A204.1 (cell line): ENCODE results near the gene CYB5R3.
A peak's percentile ranks its signal among the peaks of the same experiment; 100 is the strongest.
"Not testable (repeated sequence)": the region's sequence is repeated elsewhere in the genome, so short reads cannot be mapped to it uniquely, and the experiment has no call there.

ENCODE experiments used
- FAIRE-seq: peaks from 2 replicates; lab custom pipeline; 2012; peaks lifted over from hg19 to GRCh38; lab: Jason Lieb, UNC

CYB5R3 gene

GRCh38 chr22:42623301-42623751, 25.9 kb downstream of the CYB5R3 start:
- FAIRE-seq: no peak

- no peak for FAIRE-seq
Observed at GRCh38 chr22:42622061-42622710, 27.0 kb downstream of the CYB5R3 start.

GRCh38 chr22:42621505-42622002, 27.6 kb downstream of the CYB5R3 start:
- peak; percentile 34 for FAIRE-seq

- FAIRE-seq: no peak
Observed at GRCh38 chr22:42620084-42620483, 29.1 kb downstream of the CYB5R3 start.

- FAIRE-seq: no peak
Observed at GRCh38 chr22:42619261-42620063, 29.7 kb downstream of the CYB5R3 start.

GRCh38 chr22:42617155-42617983, 31.8 kb downstream of the CYB5R3 start:
- FAIRE-seq: no peak

GRCh38 chr22:42615860-42616175, 33.4 kb downstream of the CYB5R3 start:
- FAIRE-seq: not testable (repeated sequence)

GRCh38 chr22:42615092-42615859, 33.9 kb downstream of the CYB5R3 start:
- no peak for FAIRE-seq

- FAIRE-seq: peak; percentile 95
Observed at GRCh38 chr22:42614312-42615091, 34.7 kb downstream of the CYB5R3 start, which contains the start of gene POLDIP3. TSS of gene POLDIP3 (minus strand) at chr22:42614883. CDS start at chr22:42614857, 26 bp downstream.

- FAIRE-seq: no peak
Observed at GRCh38 chr22:42613872-42614301, 35.3 kb downstream of the CYB5R3 start.

- no peak for FAIRE-seq
Observed at GRCh38 chr22:42612336-42612735, 36.9 kb downstream of the CYB5R3 start.

GRCh38 chr22:42611051-42611450, 38.1 kb downstream of the CYB5R3 start:
- no peak for FAIRE-seq

- no peak for FAIRE-seq
Observed at GRCh38 chr22:42610186-42610585, 39.0 kb downstream of the CYB5R3 start.

- FAIRE-seq: peak; percentile 99
Observed at GRCh38 chr22:42608823-42609361, 40.3 kb downstream of the CYB5R3 start.

- FAIRE-seq: no peak
Observed at GRCh38 chr22:42608136-42608822, 40.9 kb downstream of the CYB5R3 start.

GRCh38 chr22:42607641-42608040, 41.6 kb downstream of the CYB5R3 start:
- FAIRE-seq: not testable (repeated sequence)

GRCh38 chr22:42604403-42604802, 44.8 kb downstream of the CYB5R3 start:
- no peak for FAIRE-seq

- FAIRE-seq: no peak
Observed at GRCh38 chr22:42603427-42603826, 45.8 kb downstream of the CYB5R3 start.

- no peak for FAIRE-seq
Observed at GRCh38 chr22:42602470-42602869, 46.7 kb downstream of the CYB5R3 start.

GRCh38 chr22:42601879-42602465, 47.2 kb downstream of the CYB5R3 start:
- FAIRE-seq: no peak
